Neural cell (in vitro differentiated cells): ENCODE measurements around the gene JAGN1. TPM values are rescaled to one million over a fixed set of nuclear protein-coding genes. Genes with fewer than 3 reads are reported as not detected.

Source experiments
- H2AFZ ChIP-seq: fragments of 200-600, 300-800 bp; sonication (generic), shearing (Covaris generic); 2 replicates; pipeline ENCODE4 v1.6.0; 2014; ENCODE audit warnings: low read depth, mild to moderate bottlenecking, antibody characterized with exemption, low read length, moderate library complexity
- H3F3A ChIP-seq: fragments of 200-600 bp; shearing (Covaris generic); 2 replicates; pipeline ENCODE4 v1.6.1; 2016; ENCODE audit warnings: mild to moderate bottlenecking, moderate library complexity, mixed read lengths, antibody characterized with exemption, low read length; ENCODE audit not compliant: insufficient read depth, poor library complexity, severe bottlenecking
- H3K27ac ChIP-seq: fragments of 200-600, 300-800 bp; sonication (generic), shearing (Covaris generic); 2 replicates; pipeline ENCODE4 v1.5.1; 2014; ENCODE audit warnings: mild to moderate bottlenecking, low read length, moderate library complexity
- H3K27me3 ChIP-seq: fragments of 300-800, 200-600 bp; sonication (generic), shearing (Covaris generic); 2 replicates; pipeline ENCODE4 v1.6.0; 2014; ENCODE audit warnings: mild to moderate bottlenecking, low read depth, low read length, moderate library complexity; ENCODE audit not compliant: insufficient read depth
- H3K36me3 ChIP-seq: fragments of 300-800, 200-600 bp; sonication (generic), shearing (Covaris generic); 2 replicates; pipeline ENCODE4 v1.5.1; 2014; ENCODE audit warnings: mild to moderate bottlenecking, antibody characterized with exemption, low read length, moderate library complexity; ENCODE audit not compliant: insufficient read depth
- H3K4me2 ChIP-seq: fragments of 300-800, 200-600 bp; sonication (generic), shearing (Covaris generic); 2 replicates; pipeline ENCODE4 v1.6.0; 2014; ENCODE audit warnings: mild to moderate bottlenecking, low read length
- H3K4me3 ChIP-seq: fragments of 300-800, 200-600 bp; sonication (generic), shearing (Covaris generic); 2 replicates; pipeline ENCODE4 v1.5.1; 2014; ENCODE audit warnings: mild to moderate bottlenecking, low read length, moderate library complexity
- H3K79me2 ChIP-seq: fragments of 200-600 bp; shearing (Covaris generic); replicated peaks from 2 replicates; pipeline ENCODE4 v1.6.0; 2014; ENCODE audit warnings: mild to moderate bottlenecking, low read length, moderate library complexity; ENCODE audit not compliant: insufficient read depth
- H3K9ac ChIP-seq: fragments of 300-800, 200-600 bp; sonication (generic), shearing (Covaris generic); 2 replicates; pipeline ENCODE4 v1.6.1; 2016; ENCODE audit warnings: mild to moderate bottlenecking, low read length, mixed read lengths
- H3K9me2 ChIP-seq: fragments of 200-600 bp; shearing (Covaris generic); 2 replicates; pipeline ENCODE4 v1.6.1; 2016; ENCODE audit warnings: mild to moderate bottlenecking, low read length, mixed read lengths; ENCODE audit not compliant: insufficient read depth
- H3K9me3 ChIP-seq: fragments of 200-600, 300-800 bp; sonication (generic), shearing (Covaris generic); 2 replicates; pipeline ENCODE4 v1.6.1; 2016; ENCODE audit warnings: mild to moderate bottlenecking, mixed run types, low read length, moderate library complexity, mixed read lengths
- H4K20me1 ChIP-seq: fragments of 200-600 bp; shearing (Covaris generic); 2 replicates; pipeline ENCODE4 v1.6.1; 2016; ENCODE audit warnings: mild to moderate bottlenecking, mixed run types; ENCODE audit not compliant: insufficient read depth
- EP300 ChIP-seq: fragments of 450-650 bp; conservative IDR thresholded peaks from 2 replicates; pipeline ENCODE4 v1.6.1; 2014; ENCODE audit warnings: antibody characterized with exemption, mild to moderate bottlenecking, moderate library complexity; ENCODE audit not compliant: poor library complexity, severe bottlenecking
- EZH2 ChIP-seq: fragments of 200-600, 300-800 bp; shearing (Covaris generic), sonication (generic); IDR thresholded peaks from 2 replicates; pipeline ENCODE4 v1.6.1; 2014; ENCODE audit warnings: antibody characterized with exemption, low read length, borderline replicate concordance, mild to moderate bottlenecking; ENCODE audit not compliant: insufficient read depth, poor library complexity, severe bottlenecking
- MXI1 ChIP-seq: fragments of 450-650 bp; conservative IDR thresholded peaks from 2 replicates; pipeline ENCODE4 v1.6.1; 2014; ENCODE audit warnings: antibody characterized with exemption, mild to moderate bottlenecking; ENCODE audit not compliant: poor library complexity, severe bottlenecking
- POLR2AphosphoS5 ChIP-seq: IDR thresholded peaks from 2 replicates; pipeline ENCODE4 v1.6.1; 2012
- RAD21 ChIP-seq: fragments of 450-650 bp; conservative IDR thresholded peaks from 2 replicates; pipeline ENCODE4 v1.6.1; 2014; ENCODE audit warnings: antibody characterized with exemption, mild to moderate bottlenecking, moderate library complexity
- SMC3 ChIP-seq: fragments of 450-650 bp; conservative IDR thresholded peaks from 2 replicates; pipeline ENCODE4 v1.6.1; 2014; ENCODE audit warnings: antibody characterized with exemption, mild to moderate bottlenecking, moderate library complexity; ENCODE audit not compliant: poor library complexity
- TAF1 ChIP-seq: IDR thresholded peaks from 2 replicates; pipeline ENCODE4 v1.6.1; 2012; ENCODE audit warnings: low read depth
- polyA plus RNA-seq: library from polyadenylated mRNA; depleted of rRNA; stranded (reverse); fragments of >200 nt; gene quantifications from 2 replicates; pipeline ENCODE4 v1.2.3, GENCODE V29; 2014
- TF ChIP-seq, protein P1 (sequence below): IDR thresholded peaks from 2 replicates; pipeline ENCODE4 v1.6.1; 2012; ENCODE audit warnings: borderline replicate concordance
- TF ChIP-seq, protein P2 (sequence below): fragments of 450-650 bp; IDR thresholded peaks from 2 replicates; pipeline ENCODE4 v1.5.1; 2014; ENCODE audit warnings: antibody characterized with exemption, mild to moderate bottlenecking, moderate library complexity; ENCODE audit not compliant: poor library complexity, severe bottlenecking

Gene JAGN1
- polyA plus RNA-seq, 1 donor from 2014 or later: 26.5 TPM

DNA sequence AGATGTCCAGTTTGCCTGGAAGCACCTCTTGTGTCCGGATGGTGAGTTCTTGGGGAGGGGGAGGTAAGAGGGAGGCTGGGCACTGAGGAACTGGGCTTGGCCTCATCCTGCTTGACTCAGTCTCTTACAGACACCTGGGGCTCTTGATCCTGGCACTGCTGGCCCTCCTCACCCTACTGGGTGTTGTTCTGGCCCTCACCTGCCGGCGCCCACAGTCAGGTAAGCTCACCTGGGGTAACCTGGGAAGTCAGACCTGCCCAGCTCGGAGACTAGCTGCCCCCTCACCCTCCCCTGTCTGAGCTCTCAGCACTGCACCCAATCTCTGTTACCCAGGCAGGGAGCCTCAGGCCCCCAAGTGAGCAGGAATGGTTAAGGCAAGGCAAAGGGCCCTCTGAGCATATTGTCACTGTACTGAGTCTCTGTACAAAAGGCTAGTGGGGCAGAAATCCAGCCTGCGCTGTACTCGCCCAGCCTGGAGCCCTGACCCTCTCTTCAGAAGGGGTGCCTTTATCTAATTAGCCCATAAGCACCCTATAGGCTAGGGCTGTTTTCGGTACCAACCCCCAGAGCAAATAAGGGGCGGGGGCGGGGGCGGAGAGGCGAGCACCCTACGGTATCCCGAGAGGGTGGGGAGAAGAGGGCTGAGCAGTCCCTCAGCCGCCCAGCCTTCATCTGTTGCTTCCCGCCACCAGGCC, 24.3 kb downstream of the JAGN1 start:
- Histone ChIP-seq H3K4me2 (no peak overlapping the region), H3F3A (no peaks in the 10 kb centered on the region), H2AFZ (no peak overlapping the region), H3K4me3 (peak overlapping the region; percentile 62), H3K79me2 (no peaks in the 10 kb centered on the region), H3K9ac (peak overlapping the region; percentile 20), H3K9me3 (no peaks in the 10 kb centered on the region), H3K9me2 (no peaks in the 10 kb centered on the region), H4K20me1 (no peaks in the 10 kb centered on the region), H3K36me3 (no peaks in the 10 kb centered on the region), H3K27me3 (peaks cover 16% of the 10 kb centered on the region), H3K27ac (no peak overlapping the region)
- TF ChIP-seq, protein P1, sequence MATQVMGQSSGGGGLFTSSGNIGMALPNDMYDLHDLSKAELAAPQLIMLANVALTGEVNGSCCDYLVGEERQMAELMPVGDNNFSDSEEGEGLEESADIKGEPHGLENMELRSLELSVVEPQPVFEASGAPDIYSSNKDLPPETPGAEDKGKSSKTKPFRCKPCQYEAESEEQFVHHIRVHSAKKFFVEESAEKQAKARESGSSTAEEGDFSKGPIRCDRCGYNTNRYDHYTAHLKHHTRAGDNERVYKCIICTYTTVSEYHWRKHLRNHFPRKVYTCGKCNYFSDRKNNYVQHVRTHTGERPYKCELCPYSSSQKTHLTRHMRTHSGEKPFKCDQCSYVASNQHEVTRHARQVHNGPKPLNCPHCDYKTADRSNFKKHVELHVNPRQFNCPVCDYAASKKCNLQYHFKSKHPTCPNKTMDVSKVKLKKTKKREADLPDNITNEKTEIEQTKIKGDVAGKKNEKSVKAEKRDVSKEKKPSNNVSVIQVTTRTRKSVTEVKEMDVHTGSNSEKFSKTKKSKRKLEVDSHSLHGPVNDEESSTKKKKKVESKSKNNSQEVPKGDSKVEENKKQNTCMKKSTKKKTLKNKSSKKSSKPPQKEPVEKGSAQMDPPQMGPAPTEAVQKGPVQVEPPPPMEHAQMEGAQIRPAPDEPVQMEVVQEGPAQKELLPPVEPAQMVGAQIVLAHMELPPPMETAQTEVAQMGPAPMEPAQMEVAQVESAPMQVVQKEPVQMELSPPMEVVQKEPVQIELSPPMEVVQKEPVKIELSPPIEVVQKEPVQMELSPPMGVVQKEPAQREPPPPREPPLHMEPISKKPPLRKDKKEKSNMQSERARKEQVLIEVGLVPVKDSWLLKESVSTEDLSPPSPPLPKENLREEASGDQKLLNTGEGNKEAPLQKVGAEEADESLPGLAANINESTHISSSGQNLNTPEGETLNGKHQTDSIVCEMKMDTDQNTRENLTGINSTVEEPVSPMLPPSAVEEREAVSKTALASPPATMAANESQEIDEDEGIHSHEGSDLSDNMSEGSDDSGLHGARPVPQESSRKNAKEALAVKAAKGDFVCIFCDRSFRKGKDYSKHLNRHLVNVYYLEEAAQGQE: no peak
- TF ChIP-seq TAF1 (no peak), MXI1 (no peak), POLR2AphosphoS5 (no peak), SMC3 (no peak), EZH2 (no peak), EP300 (no peak), RAD21 (no peak)
- TF ChIP-seq, protein P2, sequence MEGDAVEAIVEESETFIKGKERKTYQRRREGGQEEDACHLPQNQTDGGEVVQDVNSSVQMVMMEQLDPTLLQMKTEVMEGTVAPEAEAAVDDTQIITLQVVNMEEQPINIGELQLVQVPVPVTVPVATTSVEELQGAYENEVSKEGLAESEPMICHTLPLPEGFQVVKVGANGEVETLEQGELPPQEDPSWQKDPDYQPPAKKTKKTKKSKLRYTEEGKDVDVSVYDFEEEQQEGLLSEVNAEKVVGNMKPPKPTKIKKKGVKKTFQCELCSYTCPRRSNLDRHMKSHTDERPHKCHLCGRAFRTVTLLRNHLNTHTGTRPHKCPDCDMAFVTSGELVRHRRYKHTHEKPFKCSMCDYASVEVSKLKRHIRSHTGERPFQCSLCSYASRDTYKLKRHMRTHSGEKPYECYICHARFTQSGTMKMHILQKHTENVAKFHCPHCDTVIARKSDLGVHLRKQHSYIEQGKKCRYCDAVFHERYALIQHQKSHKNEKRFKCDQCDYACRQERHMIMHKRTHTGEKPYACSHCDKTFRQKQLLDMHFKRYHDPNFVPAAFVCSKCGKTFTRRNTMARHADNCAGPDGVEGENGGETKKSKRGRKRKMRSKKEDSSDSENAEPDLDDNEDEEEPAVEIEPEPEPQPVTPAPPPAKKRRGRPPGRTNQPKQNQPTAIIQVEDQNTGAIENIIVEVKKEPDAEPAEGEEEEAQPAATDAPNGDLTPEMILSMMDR: no peak

DNA sequence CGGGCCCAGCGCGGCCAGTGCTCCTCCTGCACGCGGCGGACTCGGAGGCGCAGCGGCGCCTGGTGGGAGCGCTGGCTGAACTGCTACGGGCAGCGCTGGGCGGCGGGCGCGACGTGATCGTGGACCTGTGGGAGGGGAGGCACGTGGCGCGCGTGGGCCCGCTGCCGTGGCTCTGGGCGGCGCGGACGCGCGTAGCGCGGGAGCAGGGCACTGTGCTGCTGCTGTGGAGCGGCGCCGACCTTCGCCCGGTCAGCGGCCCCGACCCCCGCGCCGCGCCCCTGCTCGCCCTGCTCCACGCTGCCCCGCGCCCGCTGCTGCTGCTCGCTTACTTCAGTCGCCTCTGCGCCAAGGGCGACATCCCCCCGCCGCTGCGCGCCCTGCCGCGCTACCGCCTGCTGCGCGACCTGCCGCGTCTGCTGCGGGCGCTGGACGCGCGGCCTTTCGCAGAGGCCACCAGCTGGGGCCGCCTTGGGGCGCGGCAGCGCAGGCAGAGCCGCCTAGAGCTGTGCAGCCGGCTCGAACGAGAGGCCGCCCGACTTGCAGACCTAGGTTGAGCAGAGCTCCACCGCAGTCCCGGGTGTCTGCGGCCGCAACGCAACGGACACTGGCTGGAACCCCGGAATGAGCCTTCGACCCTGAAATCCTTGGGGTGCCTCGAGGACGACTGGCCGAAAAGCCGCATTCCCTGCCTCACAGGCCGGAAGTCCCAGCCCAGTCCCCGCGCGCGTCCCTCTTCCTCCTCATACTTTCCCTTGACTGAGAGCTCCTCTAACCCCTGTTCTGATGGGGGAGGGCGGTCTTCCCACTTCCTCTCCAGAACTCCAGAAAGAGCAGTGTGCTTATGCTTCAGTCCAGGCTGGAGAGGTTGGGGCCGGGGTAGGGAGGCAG, 25.1 kb downstream of the JAGN1 start:
- H3K36me3 ChIP-seq: no peaks in the 10 kb centered on the region
- H3K9ac ChIP-seq: peak overlapping the region; percentile 45
- peak overlapping the region; percentile 62 for H3K4me3 ChIP-seq
- no peak overlapping the region for H3K4me2 ChIP-seq
- H3K9me3 ChIP-seq: no peaks in the 10 kb centered on the region
- H2AFZ ChIP-seq: no peak overlapping the region
- TF ChIP-seq RAD21: no peak
- TF ChIP-seq EP300: peak; percentile 12
- peak; percentile 60 for TF ChIP-seq MXI1
- peak; percentile 24 for TF ChIP-seq SMC3
- TF ChIP-seq, protein P2: peak; percentile 36
- peaks cover 16% of the 10 kb centered on the region for H3K27me3 ChIP-seq
- no peaks in the 10 kb centered on the region for H4K20me1 ChIP-seq
- no peaks in the 10 kb centered on the region for H3K79me2 ChIP-seq
- no peaks in the 10 kb centered on the region for H3F3A ChIP-seq
- no peak overlapping the region for H3K27ac ChIP-seq
- no peaks in the 10 kb centered on the region for H3K9me2 ChIP-seq
